HG03060 (cell line): ENCODE data around the gene NSMF.

Experiments used
- ATAC-seq: cut with Tn5 transposase; IDR thresholded peaks from one replicate; pipeline ENCODE4 v1.9.1; 2021; ENCODE audit warnings: low read depth, moderate number of reproducible peaks; ENCODE audit not compliant: unreplicated experiment

NSMF gene

DNA sequence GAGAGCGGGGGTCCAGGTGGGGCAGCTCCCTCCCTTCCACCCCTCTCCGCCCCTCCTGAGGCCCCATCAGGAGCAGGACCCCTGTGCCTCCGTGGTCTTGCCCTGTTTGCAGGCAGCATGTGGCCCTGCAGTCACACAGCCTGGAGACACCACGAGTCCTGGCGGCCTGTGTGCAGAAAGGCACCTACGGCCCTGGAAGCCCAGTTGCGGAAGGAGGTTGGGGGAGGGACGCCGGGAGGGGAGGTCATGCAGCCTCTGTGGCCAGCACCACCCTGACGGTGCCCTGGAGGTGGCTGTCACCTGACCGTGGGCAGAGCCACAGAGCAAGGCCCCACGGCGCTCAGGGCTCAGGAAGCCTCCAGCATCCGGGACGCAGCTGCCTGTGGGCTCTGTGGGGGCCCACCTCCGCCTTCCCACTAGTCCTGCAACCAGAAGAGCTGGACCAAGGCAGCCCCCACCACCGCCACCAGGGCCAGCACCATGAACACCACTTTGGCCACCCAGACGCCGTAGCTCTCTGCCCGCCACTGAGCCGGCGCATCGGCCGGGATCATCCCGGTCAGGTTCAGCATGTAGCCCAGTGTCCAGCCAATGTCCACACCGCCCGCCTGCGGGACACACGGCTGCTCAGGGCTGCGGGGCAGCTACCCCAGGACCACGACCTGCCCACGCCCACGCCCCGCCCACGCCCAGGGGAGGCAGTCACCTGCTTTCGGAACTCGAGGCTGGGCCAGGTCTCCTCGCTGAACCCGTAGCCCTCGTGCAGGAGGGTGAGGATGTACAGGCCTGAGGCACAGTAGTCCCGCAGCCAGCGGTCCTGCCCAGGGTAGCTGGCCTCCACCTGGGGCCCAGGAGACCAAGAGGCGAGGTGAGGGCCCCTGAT lies 24.4 kb downstream of the NSMF start:
- no peak for ATAC-seq

GRCh38 chr9:137433916-137434431 lies 25.2 kb downstream of the NSMF start:
- ATAC-seq: no peak

GRCh38 chr9:137433349-137433915 lies 25.7 kb downstream of the NSMF start:
- ATAC-seq: no peak

- ATAC-seq: no peak
These were observed 26.3 kb downstream of the NSMF start for GRCh38 chr9:137432687-137433348.

- ATAC-seq: no peak
These were observed 27.7 kb downstream of the NSMF start for GRCh38 chr9:137431416-137431931.

- no peak for ATAC-seq
These were observed 28.3 kb downstream of the NSMF start for GRCh38 chr9:137430723-137431415.

GRCh38 chr9:137429974-137430722 lies 29.0 kb downstream of the NSMF start:
- no peak for ATAC-seq

GRCh38 chr9:137429546-137429890 lies 29.6 kb downstream of the NSMF start:
- ATAC-seq: no peak

- ATAC-seq: no peak
These were observed 30.1 kb downstream of the NSMF start for GRCh38 chr9:137428841-137429545.

DNA sequence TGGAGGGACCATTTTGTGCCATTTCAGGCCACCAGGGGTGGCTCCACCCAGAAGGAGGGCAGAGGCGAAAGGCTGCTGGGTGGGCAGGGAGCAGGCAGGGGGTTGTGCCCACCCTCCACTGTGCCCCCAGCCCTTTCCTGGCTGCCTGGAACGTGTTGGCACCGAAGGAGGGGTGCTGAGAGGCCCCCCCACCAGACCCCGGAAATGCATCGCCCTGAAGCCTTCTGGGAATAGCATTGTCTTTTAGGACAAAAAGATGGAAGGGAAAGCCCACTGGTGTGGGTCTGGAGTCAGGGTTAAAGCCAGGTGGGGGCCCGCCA lies 30.9 kb downstream of the NSMF start:
- no peak for ATAC-seq

DNA sequence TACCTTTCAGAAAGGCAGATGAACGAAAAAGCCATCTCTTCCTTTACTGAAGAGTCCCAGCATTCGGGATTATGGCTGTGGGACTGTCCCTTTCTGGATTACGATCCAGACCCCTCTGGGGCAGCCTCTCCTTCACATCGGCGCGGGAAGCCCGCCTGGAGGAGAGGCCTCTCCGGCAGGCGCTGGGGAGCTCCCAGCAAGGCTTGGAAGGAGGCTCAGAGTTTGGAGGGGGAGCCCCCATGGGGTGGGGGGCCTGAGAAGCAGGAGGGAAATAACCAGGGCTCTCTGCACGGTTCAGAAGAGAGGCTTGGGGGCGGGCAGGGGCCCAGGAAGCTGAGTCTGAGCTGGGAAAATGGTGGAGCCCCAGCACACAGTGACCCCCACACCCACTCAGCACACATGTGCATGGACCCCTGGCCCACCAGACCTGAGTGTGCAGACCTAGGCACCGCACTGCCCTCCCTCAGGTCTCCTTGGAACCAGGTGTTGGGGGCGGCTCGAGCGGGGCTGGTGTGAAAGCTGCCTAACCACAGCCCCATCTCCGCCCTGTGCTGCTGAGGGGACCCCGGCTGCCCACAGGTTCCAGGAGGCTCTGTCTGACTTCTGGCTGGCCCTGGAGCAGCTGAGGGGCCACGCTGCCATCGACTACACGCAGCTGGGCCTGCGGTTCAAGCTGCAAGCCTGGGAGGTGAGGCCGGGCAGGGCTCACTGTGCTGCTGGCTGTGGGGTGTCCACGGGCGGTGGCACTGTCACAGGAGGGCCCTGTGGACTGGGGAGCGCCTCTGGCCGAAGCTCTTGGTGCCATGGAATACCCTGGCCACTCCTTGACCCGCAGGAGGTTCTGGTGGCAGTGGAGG lies 31.5 kb downstream of the NSMF start:
- no peak for ATAC-seq

GRCh38 chr9:137426018-137426681 lies 33.0 kb downstream of the NSMF start:
- ATAC-seq: no peak

GRCh38 chr9:137423514-137424291 lies 35.4 kb downstream of the NSMF start:
- peak; percentile 4 for ATAC-seq

- ATAC-seq: peak; percentile 51
These were observed 36.3 kb downstream of the NSMF start, which contains the start of the genes EXD3 and NOXA1 for GRCh38 chr9:137422604-137423513. TSS of gene EXD3 (minus strand) at chr9:137423162. CDS start at chr9:137395357, 27,805 bp downstream. TSS of gene NOXA1 (plus strand) at chr9:137423393. CDS start at chr9:137423530, 137 bp downstream.

GRCh38 chr9:137421838-137422603 lies 37.1 kb downstream of the NSMF start:
- no peak for ATAC-seq
